ENCODE measurements around the gene NR2E3.

The NR2E3 gene

DNA sequence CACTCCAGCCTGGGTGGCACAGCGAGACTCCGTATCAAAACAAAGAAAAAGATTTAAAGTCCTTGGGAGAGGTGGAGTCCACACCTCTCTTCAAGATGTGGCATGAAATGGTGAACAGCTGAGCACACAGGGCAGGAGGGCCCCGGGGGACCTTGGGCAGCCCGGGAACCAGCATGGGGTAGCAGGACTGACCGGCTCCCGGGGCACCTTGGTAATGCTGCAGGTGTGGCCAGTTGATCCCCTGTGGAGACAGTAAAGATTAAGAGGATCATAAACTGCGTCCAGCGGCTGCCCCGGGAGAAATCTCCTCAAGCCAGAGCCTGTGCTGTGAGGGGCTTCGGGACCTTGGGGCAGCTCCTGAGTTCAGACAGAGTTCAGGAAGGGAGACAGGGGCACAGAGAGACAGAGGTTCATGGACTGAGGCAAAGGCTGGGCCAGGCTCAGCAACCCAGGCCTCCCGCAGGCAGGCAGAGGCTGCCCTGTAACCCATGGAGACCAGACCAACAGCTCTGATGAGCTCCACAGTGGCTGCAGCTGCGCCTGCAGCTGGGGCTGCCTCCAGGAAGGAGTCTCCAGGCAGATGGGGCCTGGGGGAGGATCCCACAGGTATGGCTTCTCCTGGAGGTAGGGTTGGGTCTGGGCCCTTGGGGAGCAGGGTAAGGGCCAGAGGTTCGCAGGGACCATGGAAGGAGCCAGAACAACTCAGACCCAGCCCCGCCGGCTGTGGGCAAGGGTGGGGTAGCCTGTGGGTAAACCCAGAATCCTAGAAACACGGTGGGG, at the start of gene NR2E3:
NR2E3 (plus strand) TSS at position 299 of the 780 bp plus-strand sequence; CDS start at position 489, 190 bp downstream.
- no peak for DNase-seq

DNA sequence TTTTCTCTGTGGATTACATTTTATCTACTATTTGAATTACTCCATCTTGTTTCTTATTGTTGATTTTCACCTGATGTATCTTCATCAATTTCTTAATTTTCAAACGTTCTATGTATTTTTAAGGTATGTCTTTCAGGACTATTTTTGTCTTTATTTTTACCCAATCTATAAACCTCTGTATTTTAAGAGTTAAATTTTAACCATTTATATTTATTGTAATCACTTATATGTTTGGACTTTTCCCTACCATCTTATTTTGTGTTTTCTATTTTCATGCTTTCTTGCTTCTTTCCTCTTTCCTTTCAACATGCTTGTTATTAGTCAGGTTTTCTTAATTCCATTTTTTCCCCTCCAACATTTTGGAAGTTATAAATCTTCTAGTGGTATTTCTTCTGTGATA, 49.5 kb upstream of the NR2E3 start:
- DNase-seq: no peak

DNA sequence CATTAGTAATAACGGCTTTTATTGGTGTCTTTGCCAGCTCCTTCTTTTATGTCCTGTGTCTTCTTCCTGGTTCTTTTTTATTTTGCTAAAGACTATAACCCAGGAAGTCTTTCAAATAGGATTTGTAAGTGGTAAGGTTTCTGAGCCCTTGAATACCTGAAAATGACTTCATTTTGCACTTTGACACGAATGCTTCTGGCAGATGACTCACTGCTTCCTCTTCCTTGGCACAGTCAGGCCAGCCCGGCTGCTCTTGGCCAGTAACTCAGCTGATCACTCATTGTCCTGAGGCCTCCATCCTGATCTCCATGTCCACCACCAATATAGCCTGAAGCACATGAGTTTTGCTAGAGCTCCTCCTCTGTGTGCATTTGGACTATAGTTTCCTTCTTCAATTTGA, 48.7 kb upstream of the NR2E3 start:
- DNase-seq: no peak

DNA sequence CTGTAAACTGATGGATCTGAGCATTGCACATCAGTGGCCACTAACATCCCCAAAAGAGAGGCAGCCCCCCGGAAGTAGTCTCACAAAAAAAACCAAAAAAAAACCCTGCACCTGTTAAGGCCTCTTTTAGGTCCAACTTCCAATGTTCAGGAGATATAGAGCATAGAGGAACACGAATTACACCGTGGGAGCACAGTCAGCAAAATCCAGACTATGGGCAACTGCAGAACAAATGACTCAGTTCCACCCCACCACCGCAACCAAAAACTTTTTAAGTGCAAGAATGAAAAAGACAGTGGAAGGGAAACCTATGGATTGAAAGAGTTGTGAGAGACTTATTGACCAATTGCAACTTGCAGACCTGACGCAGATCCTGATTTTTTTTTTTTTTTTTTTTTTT, 42.2 kb upstream of the NR2E3 start:
- DNase-seq: no peak

DNA sequence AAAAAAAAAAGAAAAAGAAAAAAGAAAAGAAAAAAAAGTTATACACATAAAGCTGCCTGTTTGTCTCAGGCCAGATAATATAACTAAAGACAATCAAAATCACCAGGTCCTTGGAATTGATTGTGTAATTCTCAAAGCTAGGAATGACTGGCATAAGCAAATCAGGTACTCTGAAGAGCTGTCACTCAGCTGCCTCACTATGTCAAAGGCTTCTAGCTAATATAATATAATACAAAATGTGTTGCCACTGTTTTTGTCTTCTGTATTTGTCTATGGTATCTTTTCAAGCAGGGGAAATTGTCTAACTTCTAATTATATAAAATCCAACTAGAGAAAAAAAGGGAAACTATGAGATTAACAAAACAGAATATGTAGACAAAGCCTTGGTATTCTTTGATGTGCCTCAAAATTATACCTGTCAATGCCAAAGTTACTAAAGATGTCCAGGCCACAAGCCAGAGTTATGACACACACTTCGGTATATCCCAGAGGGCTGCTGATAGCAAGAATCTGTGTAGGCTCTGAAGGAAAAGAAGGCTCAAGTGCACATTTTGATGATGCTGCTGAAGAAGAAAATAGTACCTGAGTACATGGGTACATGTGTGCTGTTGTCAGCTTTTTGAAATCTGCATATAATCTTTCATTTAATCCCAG, 37.0 kb upstream of the NR2E3 start:
- no peak for DNase-seq

DNA sequence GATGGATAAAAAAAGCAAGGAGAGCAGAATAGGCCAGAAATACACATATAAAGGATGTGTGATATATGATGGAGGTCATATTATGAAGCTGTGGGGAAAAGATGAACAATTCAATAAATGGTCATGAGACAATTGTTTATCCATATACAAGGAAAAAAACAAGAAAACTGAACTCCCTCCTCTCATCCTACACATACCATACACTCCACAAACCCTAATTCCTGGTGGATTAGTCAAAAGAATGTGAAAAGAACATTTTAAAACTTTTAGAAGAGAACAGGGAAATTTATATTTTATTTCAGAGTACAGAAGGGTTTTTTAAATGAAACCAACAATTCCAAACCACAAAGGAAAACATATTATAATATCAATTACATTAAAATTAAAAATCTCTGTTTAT, 34.5 kb upstream of the NR2E3 start:
- DNase-seq: no peak

DNA sequence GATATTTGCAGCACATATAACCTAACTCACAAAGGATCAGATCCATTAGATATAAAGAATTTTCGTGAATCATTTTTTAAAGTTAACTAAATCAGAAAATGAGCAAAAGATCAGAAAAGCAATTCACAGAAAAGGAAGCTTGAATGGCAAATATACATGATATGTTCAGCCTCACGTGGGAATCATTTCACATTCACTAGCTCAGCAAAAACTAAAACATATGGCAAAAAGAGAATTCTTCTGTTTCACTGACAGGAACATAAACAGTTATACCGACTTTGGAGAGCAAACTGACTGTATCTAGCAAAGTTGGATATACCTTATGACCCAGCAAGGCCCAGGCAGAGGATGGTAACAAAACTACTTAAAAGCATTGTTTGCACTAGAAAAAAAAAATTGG, 34.0 kb upstream of the NR2E3 start:
- no peak for DNase-seq

DNA sequence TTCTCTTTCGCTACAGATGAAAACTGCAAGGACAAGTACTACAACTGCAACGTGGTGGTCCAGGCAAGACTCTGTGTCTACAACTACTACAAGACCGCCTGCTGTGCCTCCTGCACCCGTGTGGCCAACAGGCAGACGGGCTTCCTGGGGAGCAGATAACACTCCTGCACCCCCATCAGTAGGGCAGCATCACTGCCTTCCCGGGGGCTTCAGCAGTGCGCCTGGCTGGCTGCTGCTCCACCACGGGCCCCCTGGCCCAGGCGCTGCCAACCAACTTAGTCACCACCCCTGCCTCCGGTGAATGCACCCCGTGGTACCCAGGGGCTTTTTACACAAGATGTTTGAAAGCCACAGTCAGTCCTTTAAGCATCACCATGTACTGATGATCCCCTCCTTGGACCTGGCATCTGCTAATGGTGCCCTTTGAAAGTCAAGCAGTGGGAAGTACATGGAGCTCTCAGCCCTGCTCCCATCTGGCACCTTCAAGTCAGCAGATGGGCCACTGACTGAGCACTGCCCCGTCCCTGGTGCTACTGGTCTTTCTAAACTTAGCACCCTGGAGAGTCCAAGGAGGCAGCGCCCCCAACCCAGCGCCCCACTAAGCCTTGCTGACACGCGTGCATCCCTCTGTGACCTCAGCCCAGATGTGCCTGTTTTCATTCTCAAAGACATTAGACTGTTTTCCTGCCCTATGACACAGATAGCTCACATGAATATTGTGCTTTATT, 33.0 kb upstream of the NR2E3 start:
- no peak for DNase-seq

DNA sequence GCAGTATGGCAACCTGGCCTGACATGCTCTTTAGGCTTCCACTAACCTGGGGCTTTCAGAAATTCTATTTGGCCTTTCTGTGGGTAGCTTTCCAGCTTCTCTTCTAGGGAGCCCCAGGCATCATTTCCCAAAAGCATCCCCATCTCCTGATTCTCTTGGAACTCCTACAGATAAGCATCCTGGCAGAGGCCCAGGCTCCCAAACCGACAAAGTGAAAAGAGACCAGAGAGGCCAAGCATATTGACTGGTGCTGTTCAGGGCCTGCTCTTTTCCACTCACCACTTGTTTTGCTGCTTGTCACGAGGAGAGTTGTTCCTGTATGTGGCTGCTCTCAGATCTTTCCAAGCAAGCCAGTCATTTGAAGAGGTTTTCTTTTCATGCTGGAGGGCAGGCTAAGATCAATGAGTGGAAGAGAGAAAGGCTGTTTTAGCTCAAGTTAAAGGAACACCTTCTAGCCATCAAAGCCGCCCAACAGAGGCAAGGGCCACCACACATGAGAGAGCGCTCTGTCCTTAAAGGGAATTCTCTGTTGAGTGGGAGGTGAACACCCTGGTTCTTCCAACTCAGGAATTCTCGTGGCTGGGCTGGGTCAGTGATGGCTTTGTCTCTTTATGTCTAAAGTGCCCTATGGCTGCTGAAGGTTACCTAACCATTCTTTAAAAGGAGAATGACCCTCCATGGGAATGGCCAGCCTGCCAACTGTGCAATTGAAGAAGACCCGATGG, 31.1 kb upstream of the NR2E3 start:
- DNase-seq: no peak

DNA sequence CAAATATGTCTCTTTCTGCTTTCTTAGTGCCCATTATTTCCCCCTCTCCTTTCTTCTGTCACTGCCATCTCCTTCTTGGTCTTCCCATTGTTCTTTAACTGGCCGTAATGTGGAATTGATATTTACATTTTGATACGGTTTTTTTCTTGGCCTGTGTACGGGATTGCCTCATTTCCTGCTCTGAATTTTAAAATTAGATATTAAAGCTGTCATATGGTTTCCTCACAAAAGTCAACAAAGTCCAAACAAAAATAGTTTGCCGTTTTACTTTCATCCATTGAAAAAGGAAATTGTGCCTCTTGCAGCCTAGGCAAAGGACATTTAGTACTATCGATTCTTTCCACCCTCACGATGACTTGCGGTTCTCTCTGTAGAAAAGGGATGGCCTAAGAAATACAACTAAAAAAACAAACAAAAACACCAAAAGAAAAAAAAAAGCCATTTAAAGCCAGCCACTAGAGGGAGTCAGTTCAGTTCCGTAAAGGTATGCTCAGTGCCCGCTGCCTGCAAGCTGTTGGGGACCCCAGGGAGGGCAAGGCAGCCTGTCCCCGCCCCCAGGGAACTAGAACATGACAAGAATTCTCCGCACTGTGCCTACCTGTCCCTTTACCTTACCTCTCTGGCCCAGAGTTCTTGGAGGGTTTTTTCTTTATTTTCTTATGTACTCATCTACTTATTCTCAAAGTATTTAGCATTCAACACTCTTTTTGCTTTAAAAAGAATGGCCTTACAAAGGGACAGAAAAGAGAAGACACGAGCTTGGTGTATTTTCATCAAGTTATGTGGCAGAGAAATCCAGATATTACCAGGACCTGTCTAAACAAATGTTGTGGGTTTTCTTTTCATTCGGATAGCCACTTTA, 30.0 kb upstream of the NR2E3 start:
- peak; percentile 22 for DNase-seq

DNA sequence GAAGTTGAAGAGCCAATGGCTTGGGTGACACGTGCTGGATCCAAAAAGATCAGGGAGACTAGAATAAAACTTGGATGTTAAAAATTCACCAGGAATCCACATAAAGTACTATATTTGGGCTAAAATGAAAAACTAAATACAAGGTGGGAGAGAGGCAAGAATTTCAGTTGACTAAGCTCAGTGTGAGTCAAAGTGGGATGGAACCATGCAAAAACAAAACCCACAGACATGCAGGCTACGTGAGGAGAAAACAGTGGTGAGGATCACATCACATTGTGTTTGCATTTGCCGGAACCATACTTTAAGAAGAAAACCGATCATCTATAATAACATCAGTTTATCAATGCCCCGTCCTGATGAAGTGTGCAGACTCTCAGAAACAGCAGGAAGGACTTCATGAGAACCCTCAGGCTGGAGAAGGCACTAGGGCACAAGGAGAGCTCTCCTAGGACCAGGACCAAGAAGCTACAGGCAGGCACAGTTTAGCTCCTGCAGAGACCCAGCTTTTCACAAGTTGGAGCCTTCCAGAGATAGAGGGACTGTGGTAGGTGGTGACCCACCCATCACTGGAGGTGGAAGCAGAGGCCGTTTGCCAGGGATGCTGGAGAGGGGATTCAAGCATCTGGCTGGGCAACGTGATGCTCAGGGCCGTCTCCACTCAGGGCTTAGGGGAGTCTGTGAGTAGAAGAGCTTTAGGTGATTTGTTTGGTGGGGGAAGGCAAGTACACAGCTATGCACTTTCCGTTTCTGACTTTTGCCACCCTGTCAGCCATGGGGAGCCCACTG, 29.0 kb upstream of the NR2E3 start:
- DNase-seq: no peak

DNA sequence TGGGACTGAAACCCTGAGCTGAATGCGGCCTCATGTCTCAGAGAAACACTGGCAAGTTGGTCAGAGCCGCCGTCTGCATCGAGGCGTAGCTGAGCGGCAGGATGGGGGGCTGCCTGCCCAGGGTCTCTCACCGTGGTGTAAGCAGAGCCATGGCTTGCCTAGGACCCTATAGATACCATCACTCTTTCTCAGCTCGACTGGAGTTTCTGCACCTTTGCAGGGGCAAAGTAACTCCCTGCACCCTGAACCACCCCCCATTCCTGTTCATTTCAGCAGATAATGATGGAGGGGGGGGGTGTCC, 28.4 kb upstream of the NR2E3 start:
- DNase-seq: no peak

DNA sequence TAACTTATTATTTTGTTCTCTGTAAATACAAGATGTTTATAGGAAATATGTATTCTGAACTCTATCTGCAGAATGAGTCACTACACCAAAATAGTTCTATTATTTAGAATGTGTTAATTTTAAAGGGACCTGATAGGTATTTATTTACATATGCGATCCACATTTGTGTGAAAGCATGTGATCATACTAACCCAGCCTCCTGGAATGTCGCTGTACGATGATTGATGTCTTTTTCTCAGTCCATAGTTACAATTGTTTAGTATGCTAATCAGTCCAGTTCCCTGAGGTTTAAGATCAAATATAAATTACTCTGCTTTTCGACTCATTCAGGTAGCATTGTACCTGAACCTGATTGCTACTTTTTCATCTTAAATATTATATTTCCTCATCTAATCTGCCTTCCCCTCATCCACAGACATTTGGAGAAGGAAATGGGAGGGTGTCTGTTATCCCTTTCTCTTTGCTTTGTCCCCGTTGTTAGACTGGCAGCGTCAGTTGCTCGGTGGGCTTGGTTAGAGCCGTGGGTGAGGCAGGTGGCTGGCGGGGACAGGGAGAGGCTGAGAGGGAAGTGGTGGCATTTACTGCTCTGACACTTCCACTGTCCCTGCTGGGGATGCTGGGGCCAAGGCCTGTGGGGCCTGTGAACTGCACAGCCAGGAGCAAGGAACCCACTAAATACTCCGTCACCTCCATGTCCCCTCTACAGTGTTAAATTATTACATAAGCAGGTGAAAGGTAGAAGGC, 27.8 kb upstream of the NR2E3 start:
- DNase-seq: no peak

DNA sequence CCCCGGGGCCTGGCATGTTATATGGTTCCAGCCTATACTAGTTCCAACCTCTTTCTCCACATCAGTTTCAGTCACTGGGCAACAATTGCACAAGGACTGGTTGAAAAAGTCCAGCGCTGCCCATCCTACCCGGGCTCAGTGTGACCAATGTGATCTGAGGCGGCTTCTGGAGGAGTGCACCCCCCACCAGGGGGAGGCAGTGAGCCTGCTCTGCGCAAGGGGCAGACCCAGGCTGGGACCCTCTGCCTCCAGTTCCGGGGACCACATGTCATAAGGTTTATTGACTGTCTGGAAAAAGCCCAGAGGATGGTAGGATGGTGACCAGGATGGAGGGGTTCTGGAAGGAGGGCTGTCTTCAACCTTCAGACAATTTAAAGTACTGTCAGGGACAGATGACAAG, 25.6 kb upstream of the NR2E3 start:
- DNase-seq: no peak

DNA sequence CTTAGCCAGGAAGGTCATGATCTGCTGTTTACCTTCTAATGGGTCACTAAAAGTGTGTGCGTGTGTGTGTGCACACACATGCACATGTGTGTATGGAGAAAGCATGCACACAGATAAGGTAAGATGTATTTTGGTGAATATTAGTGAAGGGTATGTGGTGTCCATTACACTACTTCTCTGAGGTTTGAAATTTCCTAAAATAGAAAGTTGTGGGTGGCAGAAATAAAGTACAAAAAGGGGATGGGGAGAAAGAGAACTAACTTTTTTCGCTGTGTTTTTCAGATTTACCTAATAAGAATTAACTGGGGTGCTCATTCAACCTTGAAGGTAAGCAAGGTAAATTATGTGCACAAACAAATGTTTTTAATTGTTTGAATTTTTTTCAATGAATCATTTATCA, 24.4 kb upstream of the NR2E3 start:
- DNase-seq: no peak

DNA sequence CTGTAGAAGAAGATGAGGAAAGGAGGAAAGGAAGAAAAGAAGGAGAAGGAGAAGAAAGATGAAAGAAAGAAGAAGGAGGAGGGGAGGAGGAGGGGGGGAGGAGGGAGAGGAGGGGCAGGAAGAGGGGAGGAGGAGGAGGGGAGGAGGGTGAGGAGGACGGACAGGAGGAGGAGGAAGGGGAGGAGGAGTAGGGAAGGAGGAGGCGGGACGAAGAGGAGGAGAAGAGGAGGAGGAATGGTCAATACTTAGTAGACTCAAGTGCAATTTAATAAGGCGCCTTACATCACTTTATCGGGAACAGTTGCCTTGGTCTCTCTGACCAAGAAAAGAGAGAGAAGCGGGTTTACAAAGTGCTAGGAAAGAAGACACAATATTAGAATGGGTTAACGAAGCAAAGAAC, 23.7 kb upstream of the NR2E3 start:
- DNase-seq: no peak

DNA sequence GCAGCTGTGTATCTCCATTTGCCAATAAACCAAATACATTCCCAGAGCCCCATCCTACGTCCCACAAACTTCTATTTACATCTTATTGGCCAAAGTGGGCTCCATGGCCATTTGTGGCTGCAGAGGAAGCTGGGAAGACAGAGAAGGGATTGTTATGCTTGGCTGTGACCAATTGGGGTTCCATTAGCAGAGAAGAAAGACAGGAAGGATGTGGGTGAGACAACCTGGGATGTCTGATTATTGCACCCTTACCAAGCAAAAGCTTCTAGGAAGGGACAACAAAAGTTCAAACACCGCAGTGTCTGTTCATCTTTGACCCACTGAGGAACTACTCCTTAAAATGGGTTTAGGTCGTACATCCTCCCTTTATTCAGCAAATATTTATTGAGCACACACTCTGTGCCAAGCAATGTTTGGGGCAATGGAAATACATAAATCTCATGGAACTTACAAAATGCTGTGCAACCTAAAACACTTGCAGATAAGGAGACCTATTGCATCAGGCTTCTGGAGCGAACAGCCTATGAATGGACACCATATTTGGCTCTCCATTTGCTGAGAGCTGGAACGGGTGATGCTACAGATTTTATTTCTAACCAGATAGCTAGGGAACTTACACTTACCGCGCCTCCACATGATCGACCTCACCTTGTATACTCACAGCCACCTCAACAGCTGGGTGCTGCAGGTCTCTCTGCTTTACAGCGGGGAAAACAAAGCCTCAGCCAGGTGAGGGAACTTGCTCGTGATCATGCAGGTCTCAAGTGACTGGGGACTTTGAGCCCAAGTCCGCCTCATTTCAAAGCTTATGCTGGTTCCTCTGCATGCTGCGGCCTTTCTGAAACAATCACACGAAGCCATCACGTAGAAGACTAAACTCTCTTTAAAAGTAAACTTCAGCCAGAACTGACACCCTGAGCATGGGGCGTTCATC, 21.4 kb upstream of the NR2E3 start:
- DNase-seq: no peak

DNA sequence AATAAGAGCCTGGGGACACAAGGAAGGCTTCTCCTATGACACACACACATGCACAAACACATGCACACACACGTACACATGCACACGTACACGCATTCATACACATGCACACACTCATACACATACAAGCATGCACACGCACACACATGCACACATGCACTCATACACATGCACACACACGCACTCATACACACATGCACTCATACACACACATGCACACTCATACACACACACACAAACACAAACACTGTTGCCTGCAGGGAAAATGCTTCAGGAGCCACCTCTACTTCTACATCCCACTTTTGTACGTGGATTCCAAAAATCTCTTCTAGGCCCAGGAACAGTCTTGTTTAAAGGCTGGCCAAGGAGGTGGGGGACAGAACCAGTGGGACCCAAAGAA, 20.7 kb upstream of the NR2E3 start:
- no peak for DNase-seq

DNA sequence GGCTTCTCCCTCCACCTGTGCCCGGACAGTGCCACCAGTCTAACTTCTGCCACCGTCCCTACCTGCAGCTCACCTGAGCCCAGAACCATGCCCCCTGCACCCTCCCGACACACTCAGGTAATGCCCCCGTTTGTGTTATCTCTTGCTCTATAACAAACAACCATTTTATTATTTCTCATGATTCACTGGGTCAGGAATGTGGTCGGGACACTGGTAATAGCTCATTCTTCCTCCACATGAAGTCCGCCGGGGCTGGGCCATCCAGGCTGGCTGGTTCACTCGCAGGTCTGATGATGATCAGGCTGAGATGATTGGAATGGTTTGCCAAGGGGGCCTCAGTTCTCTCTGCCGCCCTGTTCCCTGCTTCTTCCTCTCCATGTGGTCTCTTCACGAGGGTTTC, 20.3 kb upstream of the NR2E3 start:
- DNase-seq: no peak

DNA sequence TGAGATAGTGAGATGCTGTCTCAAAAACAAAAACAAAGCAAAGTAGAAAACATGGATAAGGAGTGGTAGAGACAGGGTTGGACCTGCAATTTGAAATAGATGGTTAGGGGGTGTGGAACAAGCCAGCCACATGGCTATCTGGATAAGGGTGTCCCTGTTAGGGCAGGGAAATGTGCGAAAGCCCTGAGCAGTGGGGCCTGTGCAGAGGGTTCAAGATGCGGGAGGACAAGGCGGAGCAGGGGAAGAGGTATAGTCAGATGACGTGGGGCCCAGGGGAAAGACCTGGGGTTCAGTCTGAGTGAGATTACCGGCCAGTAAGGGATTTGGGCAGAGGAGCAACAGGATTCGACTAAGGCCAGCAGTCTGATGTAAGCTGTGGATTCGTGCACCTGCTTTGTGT, 18.4 kb upstream of the NR2E3 start:
- DNase-seq: no peak
